ENCODE results near the gene EBPL.

GRCh38 chr13:49690133-49690994 lies 922 bp downstream of the EBPL start:
- no peak for TF ChIP-seq POLR2A (IDR thresholded peaks at IDR 0.05)
- TF ChIP-seq, protein P1, sequence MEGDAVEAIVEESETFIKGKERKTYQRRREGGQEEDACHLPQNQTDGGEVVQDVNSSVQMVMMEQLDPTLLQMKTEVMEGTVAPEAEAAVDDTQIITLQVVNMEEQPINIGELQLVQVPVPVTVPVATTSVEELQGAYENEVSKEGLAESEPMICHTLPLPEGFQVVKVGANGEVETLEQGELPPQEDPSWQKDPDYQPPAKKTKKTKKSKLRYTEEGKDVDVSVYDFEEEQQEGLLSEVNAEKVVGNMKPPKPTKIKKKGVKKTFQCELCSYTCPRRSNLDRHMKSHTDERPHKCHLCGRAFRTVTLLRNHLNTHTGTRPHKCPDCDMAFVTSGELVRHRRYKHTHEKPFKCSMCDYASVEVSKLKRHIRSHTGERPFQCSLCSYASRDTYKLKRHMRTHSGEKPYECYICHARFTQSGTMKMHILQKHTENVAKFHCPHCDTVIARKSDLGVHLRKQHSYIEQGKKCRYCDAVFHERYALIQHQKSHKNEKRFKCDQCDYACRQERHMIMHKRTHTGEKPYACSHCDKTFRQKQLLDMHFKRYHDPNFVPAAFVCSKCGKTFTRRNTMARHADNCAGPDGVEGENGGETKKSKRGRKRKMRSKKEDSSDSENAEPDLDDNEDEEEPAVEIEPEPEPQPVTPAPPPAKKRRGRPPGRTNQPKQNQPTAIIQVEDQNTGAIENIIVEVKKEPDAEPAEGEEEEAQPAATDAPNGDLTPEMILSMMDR (IDR thresholded peaks at IDR 0.05): no peak
